Activated CD4-positive, alpha-beta memory T cell treated with anti-CD3 and anti-CD28 coated beads, Interleukin-2, amount 10 ng/mL, durations not matched to agents 7 days and 5 days (primary cell): ENCODE results near the gene CELSR1. TPM values are rescaled to one million over a fixed set of nuclear protein-coding genes. Genes with fewer than 3 reads are reported as not detected.
"Not testable (repeated sequence)": the region's sequence is repeated elsewhere in the genome, so short reads cannot be mapped to it uniquely, and the experiment has no call there.

Source experiments
- CTCF ChIA-PET: fragments of 350-600 bp; sonication (Branson Sonifier 250); formaldehyde crosslinking; loops from one replicate; lab custom pipeline; 2021; ENCODE audit warnings: antibody characterized with exemption, inconsistent platforms; lab: Charles Lee
- POLR2A ChIA-PET: fragments of 350-600 bp; sonication (Branson Sonifier 250); formaldehyde crosslinking; loops from one replicate; lab custom pipeline; 2021; ENCODE audit warnings: antibody characterized with exemption; lab: Charles Lee
- DNase-seq: peaks from one replicate; pipeline ENCODE4 v3.0.0-alpha.2; 2020
- H3K27ac Mint-ChIP-seq: one replicate; pipeline ENCODE4 v1.8.0; 2021; ENCODE audit warnings: mild to moderate bottlenecking, mixed read lengths
- H3K27me3 Mint-ChIP-seq: one replicate; pipeline ENCODE4 v1.8.0; 2021; ENCODE audit warnings: mixed read lengths
- H3K36me3 Mint-ChIP-seq: one replicate; pipeline ENCODE4 v1.8.0; 2021; ENCODE audit warnings: low read depth, mixed read lengths
- H3K4me1 Mint-ChIP-seq: one replicate; pipeline ENCODE4 v1.8.0; 2021; ENCODE audit warnings: mixed read lengths
- H3K4me3 Mint-ChIP-seq: one replicate; pipeline ENCODE4 v1.8.0; 2021; ENCODE audit warnings: mild to moderate bottlenecking, mixed read lengths
- H3K9me3 Mint-ChIP-seq: one replicate; pipeline ENCODE4 v1.8.0; 2021; ENCODE audit warnings: mixed read lengths
- total RNA-seq, 2 experiments: library from RNA; stranded (reverse); gene quantifications; one replicate each; pipeline ENCODE4 v1.2.3, GENCODE V29; 2021

Gene CELSR1
- total RNA-seq, 2 experiments from 2014 or later: 0.10 to 0.13 TPM

GRCh38 chr22:46528121-46528610, 9.3 kb downstream of the CELSR1 start:
- Mint-ChIP-seq H3K9me3 (no peaks in the 10 kb centered on the region), H3K36me3 (no peaks in the 10 kb centered on the region), H3K27ac (no peak overlapping the region), H3K4me3 (no peak overlapping the region), H3K27me3 (peaks cover 6% of the 10 kb centered on the region), H3K4me1 (peaks cover 4% of the 10 kb centered on the region)
- no peak for DNase-seq
- ChIA-PET CTCF (no interaction called here), POLR2A (no interaction called here)

DNA sequence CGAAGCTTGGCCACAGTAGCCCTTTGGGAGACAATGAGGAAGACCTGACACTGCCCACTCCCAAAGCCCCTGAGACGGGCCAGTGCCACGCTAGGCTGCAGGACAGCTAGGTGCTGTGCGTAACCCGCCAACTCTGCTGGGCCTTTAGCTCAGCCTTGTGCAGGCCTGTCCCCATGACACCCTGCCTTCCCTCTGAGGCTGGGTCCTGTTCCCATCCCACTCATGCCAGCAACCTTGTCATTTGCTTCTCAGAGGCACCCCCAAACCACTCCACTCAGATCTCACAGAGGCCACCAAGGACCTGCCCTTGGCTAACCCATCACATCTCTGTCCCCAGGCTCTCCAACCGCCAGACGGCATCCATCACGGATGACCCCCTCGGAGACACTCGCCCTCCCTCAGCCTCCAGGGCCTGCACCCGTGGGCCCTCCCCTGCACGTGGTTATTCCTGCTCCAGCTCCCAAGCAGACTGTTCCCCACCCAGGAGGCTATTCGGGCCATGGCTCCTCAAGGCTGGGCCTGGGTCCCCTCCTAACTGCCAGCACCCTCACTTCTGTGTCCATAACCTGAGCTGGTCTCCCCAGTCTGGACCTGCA, 11.1 kb downstream of the CELSR1 start:
- POLR2A ChIA-PET: no interaction called here
- CTCF ChIA-PET: no interaction called here
- DNase-seq: no peak
- Mint-ChIP-seq H3K36me3 (no peaks in the 10 kb centered on the region), H3K27ac (no peak overlapping the region), H3K9me3 (no peaks in the 10 kb centered on the region), H3K27me3 (peaks cover 9% of the 10 kb centered on the region), H3K4me1 (peaks cover 4% of the 10 kb centered on the region), H3K4me3 (no peak overlapping the region)

- Mint-ChIP-seq H3K27me3 (peaks cover 9% of the 10 kb centered on the region), H3K4me1 (peaks cover 4% of the 10 kb centered on the region), H3K27ac (no peak overlapping the region), H3K36me3 (no peaks in the 10 kb centered on the region), H3K4me3 (no peak overlapping the region), H3K9me3 (no peaks in the 10 kb centered on the region)
- ChIA-PET CTCF (no interaction called here), POLR2A (no interaction called here)
- DNase-seq: no peak
Measured at GRCh38 chr22:46525389-46526243, 11.8 kb downstream of the CELSR1 start.

DNA sequence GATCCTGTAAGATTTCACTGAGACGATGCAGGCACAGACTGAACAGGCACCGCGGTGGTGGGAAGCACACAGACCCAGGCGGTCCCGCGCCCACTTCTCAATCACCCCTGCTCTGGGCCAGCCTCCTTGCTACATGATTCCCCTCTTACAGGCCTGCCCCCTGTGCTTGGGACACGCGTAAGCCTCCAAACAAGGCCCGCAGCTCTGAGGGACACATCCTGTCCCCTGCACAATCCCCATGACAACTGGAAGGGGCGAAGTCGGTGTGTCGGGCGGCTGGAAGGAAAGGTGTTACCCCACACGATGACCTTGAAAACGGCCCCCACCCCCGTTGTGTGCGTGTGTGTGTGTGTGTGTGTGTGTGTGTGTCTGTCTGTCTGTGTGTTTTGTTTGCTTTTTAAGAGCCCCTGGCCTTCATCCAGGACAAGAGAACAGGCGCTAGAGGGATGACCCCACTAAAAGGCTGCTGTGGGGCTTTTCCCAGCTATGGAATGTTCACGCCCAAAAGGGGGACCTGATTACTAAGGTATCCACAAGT, 13.1 kb downstream of the CELSR1 start:
- CTCF ChIA-PET: no interaction called here

DNA sequence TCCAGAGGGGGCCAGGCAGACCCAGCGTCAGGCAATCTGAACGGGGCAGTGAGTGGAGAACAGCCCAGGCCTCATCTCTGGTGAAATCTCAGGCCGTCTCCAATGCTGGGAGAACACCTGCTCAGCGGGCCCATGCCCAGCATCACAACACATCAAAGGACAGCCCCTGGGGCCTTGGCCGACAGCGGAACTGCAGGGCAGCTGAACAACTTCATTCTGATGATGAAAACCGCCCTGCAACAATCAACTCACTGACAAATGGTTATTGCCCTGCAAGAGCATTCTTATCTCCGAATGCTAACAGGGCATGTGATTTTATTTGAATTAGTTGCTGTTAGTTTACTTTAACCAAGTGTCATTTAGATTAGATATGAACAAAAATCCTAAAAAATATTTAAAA, 14.6 kb downstream of the CELSR1 start:
- ChIA-PET POLR2A (no interaction called here), CTCF (no interaction called here)
- DNase-seq: no peak
- H3K9me3 Mint-ChIP-seq: no peaks in the 10 kb centered on the region
- no peak overlapping the region for H3K27ac Mint-ChIP-seq
- H3K27me3 Mint-ChIP-seq: peaks cover 3% of the 10 kb centered on the region
- no peaks in the 10 kb centered on the region for H3K36me3 Mint-ChIP-seq
- H3K4me1 Mint-ChIP-seq: no peaks in the 10 kb centered on the region
- no peak overlapping the region for H3K4me3 Mint-ChIP-seq

More for the DNA sequence above, 13.1 kb downstream of the CELSR1 start:
- no peaks in the 10 kb centered on the region for H3K36me3 Mint-ChIP-seq
- no peak for DNase-seq
- no peak overlapping the region for H3K4me3 Mint-ChIP-seq
- peaks cover 9% of the 10 kb centered on the region for H3K27me3 Mint-ChIP-seq
- POLR2A ChIA-PET: no interaction called here
- H3K27ac Mint-ChIP-seq: no peak overlapping the region
- H3K4me1 Mint-ChIP-seq: peaks cover 4% of the 10 kb centered on the region
- no peaks in the 10 kb centered on the region for H3K9me3 Mint-ChIP-seq

GRCh38 chr22:46521994-46522393, 15.4 kb downstream of the CELSR1 start:
- ChIA-PET POLR2A (no interaction called here), CTCF (no interaction called here)
- Mint-ChIP-seq H3K27ac (no peak overlapping the region), H3K4me3 (no peak overlapping the region), H3K9me3 (no peaks in the 10 kb centered on the region), H3K4me1 (no peaks in the 10 kb centered on the region), H3K27me3 (peaks cover 3% of the 10 kb centered on the region), H3K36me3 (no peaks in the 10 kb centered on the region)
- DNase-seq: no peak

DNA sequence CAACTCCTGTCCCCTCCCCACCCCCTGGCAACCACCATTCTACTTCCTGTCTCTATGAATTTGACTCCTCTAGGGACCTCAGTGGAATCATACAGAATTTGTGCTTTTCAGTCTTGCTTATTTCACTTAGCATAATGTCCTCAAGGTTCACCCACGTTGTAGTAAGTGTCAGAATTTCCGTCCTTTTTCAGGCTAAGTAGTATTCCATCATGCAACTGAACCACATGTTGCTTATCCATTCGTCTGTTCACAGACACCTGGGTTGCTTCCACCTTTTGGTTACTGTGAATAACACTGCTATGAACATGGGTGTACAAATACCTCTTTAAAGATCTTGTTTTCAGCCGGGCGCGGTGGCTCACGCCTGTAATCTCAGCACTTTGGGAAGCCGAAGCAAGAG, 16.5 kb downstream of the CELSR1 start:
- Mint-ChIP-seq H3K4me1 (no peaks in the 10 kb centered on the region), H3K27ac (no peak overlapping the region)

GRCh38 chr22:46519377-46519776, 18.0 kb downstream of the CELSR1 start:
- H3K27ac Mint-ChIP-seq: no peak overlapping the region
- no peaks in the 10 kb centered on the region for H3K4me1 Mint-ChIP-seq
- H3K4me3 Mint-ChIP-seq: no peak overlapping the region
- H3K27me3 Mint-ChIP-seq: peaks cover 3% of the 10 kb centered on the region
- H3K36me3 Mint-ChIP-seq: no peaks in the 10 kb centered on the region
- no peak for DNase-seq
- POLR2A ChIA-PET: no interaction called here
- no peaks in the 10 kb centered on the region for H3K9me3 Mint-ChIP-seq
- CTCF ChIA-PET: no interaction called here

More for the DNA sequence above, 16.5 kb downstream of the CELSR1 start:
- Mint-ChIP-seq H3K4me3 (no peak overlapping the region), H3K36me3 (no peaks in the 10 kb centered on the region), H3K9me3 (no peaks in the 10 kb centered on the region), H3K27me3 (peaks cover 3% of the 10 kb centered on the region)
- CTCF ChIA-PET: no interaction called here
- DNase-seq: no peak
- POLR2A ChIA-PET: no interaction called here

GRCh38 chr22:46518542-46519325, 18.7 kb downstream of the CELSR1 start:
- H3K36me3 Mint-ChIP-seq: no peaks in the 10 kb centered on the region
- ChIA-PET POLR2A (no interaction called here), CTCF (no interaction called here)
- H3K4me1 Mint-ChIP-seq: no peaks in the 10 kb centered on the region
- H3K27me3 Mint-ChIP-seq: peaks cover 3% of the 10 kb centered on the region
- DNase-seq: no peak
- H3K9me3 Mint-ChIP-seq: no peaks in the 10 kb centered on the region
- no peak overlapping the region for H3K4me3 Mint-ChIP-seq
- no peak overlapping the region for H3K27ac Mint-ChIP-seq

DNA sequence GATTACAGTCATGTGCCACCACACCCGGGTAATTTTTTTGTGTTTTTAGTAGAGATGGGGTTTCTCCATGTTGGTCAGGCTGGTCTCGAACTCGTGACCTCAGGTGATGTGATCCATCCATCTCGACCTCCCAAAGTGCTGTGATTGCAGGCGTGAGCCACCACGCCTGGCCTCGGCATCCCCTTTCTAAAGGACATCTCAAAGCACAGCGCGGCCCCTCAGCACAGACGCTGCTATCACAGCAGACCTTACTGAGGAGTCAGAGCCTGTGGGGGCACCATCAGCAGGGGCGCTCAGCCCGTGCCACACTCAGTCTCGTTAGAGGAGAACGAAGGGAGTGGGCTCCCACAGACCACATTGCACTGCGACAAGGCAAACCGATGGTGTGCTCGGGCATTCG, 19.4 kb downstream of the CELSR1 start:
- peaks cover 3% of the 10 kb centered on the region for H3K27me3 Mint-ChIP-seq
- ChIA-PET POLR2A (no interaction called here), CTCF (no interaction called here)
- H3K36me3 Mint-ChIP-seq: no peaks in the 10 kb centered on the region
- H3K4me1 Mint-ChIP-seq: no peaks in the 10 kb centered on the region
- no peak overlapping the region for H3K27ac Mint-ChIP-seq
- no peak overlapping the region for H3K4me3 Mint-ChIP-seq
- DNase-seq: no peak
- H3K9me3 Mint-ChIP-seq: no peaks in the 10 kb centered on the region

DNA sequence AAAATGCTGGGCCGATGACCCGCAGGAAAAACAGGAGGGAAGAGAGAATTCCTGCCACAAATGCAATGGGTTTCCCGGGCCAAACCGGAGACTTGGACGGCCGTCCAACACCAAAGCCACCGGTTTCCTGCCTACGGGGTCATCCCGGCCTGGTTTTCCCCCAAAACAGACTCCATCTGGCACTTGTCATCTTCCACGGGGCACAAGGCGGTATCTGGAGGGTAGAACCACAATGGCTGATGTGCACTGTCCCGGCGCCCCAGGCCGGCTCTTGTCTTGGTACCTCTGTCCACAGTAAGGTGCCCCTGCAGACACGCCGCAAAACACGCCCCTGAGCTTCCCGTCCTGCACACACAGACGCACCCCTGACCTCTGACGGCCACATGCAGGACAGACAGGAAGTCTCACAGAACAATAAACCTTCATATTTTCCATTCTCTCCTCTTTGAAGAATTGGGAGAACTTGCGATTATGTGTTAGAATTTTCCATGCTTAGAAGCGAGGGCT, 20.1 kb downstream of the CELSR1 start:
- DNase-seq: no peak
- H3K9me3 Mint-ChIP-seq: no peaks in the 10 kb centered on the region
- POLR2A ChIA-PET: no interaction called here
- no peaks in the 10 kb centered on the region for H3K27me3 Mint-ChIP-seq
- H3K27ac Mint-ChIP-seq: no peak overlapping the region
- no peak overlapping the region for H3K4me3 Mint-ChIP-seq
- H3K4me1 Mint-ChIP-seq: no peaks in the 10 kb centered on the region
- no peaks in the 10 kb centered on the region for H3K36me3 Mint-ChIP-seq
- CTCF ChIA-PET: no interaction called here

GRCh38 chr22:46516638-46517037, 20.8 kb downstream of the CELSR1 start:
- Mint-ChIP-seq H3K36me3 (no peaks in the 10 kb centered on the region), H3K27me3 (peaks cover 1% of the 10 kb centered on the region), H3K4me1 (no peaks in the 10 kb centered on the region), H3K4me3 (no peak overlapping the region), H3K9me3 (no peaks in the 10 kb centered on the region), H3K27ac (no peak overlapping the region)
- CTCF ChIA-PET: no interaction called here
- DNase-seq: no peak
- POLR2A ChIA-PET: no interaction called here

DNA sequence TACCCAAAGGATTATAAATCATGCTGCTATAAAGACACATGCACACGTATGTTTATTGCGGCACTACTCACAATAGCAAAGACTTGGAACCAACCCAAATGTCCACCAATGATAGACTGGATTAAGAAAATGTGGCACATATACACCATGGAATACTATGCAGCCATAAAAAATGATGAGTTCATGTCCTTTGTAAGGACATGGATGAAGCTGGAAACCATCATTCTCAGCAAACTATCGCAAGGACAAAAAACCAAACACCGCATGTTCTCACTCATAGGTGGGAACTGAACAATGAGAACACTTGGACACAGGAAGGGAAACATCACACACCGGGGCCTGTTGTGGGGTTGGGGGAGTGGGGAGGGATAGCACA, 21.3 kb downstream of the CELSR1 start:
- H3K4me3 Mint-ChIP-seq, POLR2A ChIA-PET, DNase-seq, H3K4me1 Mint-ChIP-seq, H3K27ac Mint-ChIP-seq, H3K27me3 Mint-ChIP-seq, CTCF ChIA-PET, H3K9me3 Mint-ChIP-seq, H3K36me3 Mint-ChIP-seq: not testable (repeated sequence)
